ENCODE results near the gene ANKRD44. TPM values are rescaled to one million over a fixed set of nuclear protein-coding genes. Genes with fewer than 3 reads are reported as not detected.

The ANKRD44 gene
- total RNA-seq, 1 experiment from 2014 or later, result 5.8 TPM

- no peak for DNase-seq (ENCODE audit: low read depth)
These were observed 72.6 kb downstream of the ANKRD44 start for GRCh38 chr2:197238043-197238365.

- DNase-seq (ENCODE audit: low read depth), result no peak
These were observed 73.1 kb downstream of the ANKRD44 start for GRCh38 chr2:197237291-197238042.

GRCh38 chr2:197236816-197237215 is 73.8 kb downstream of the ANKRD44 start:
- no peak for DNase-seq (ENCODE audit: low read depth)

- DNase-seq (ENCODE audit: low read depth), result no peak
These were observed 74.4 kb downstream of the ANKRD44 start for GRCh38 chr2:197236159-197236558.

- no peak for DNase-seq (ENCODE audit: low read depth)
These were observed 74.9 kb downstream of the ANKRD44 start for GRCh38 chr2:197235711-197236110.

- no peak for DNase-seq (ENCODE audit: low read depth)
These were observed 75.8 kb downstream of the ANKRD44 start for GRCh38 chr2:197234671-197235191.

GRCh38 chr2:197233473-197233872 is 77.1 kb downstream of the ANKRD44 start:
- no peak for DNase-seq (ENCODE audit: low read depth)

GRCh38 chr2:197232010-197232409 is 78.6 kb downstream of the ANKRD44 start:
- DNase-seq (ENCODE audit: low read depth), result no peak

- peak; percentile 13 for DNase-seq (ENCODE audit: low read depth)
These were observed 80.8 kb downstream of the ANKRD44 start for GRCh38 chr2:197229509-197230443.

- DNase-seq (ENCODE audit: low read depth), result no peak
These were observed 87.1 kb downstream of the ANKRD44 start for GRCh38 chr2:197223451-197223850.

GRCh38 chr2:197219636-197220035 is 90.9 kb downstream of the ANKRD44 start:
- no peak for DNase-seq (ENCODE audit: low read depth)

- no peak for DNase-seq (ENCODE audit: low read depth)
These were observed 93.0 kb downstream of the ANKRD44 start for GRCh38 chr2:197217541-197217940.

- DNase-seq (ENCODE audit: low read depth), result no peak
These were observed 94.1 kb downstream of the ANKRD44 start for GRCh38 chr2:197216361-197216979.

GRCh38 chr2:197215748-197216360 is 94.7 kb downstream of the ANKRD44 start:
- no peak for DNase-seq (ENCODE audit: low read depth)

- DNase-seq (ENCODE audit: low read depth), result no peak
These were observed 98.0 kb downstream of the ANKRD44 start for GRCh38 chr2:197212344-197213262.

- DNase-seq (ENCODE audit: low read depth), result no peak
These were observed 98.7 kb downstream of the ANKRD44 start for GRCh38 chr2:197211881-197212342.

GRCh38 chr2:197210430-197210829 is 100.2 kb downstream of the ANKRD44 start:
- no peak for DNase-seq (ENCODE audit: low read depth)

GRCh38 chr2:197209742-197210408 is 100.7 kb downstream of the ANKRD44 start:
- DNase-seq (ENCODE audit: low read depth), result peak; percentile 23

- no peak for DNase-seq (ENCODE audit: low read depth)
These were observed 101.3 kb downstream of the ANKRD44 start for GRCh38 chr2:197209246-197209645.

GRCh38 chr2:197208841-197209240 is 101.7 kb downstream of the ANKRD44 start:
- DNase-seq (ENCODE audit: low read depth), result no peak
